ENCODE data around the gene SPDYC.

Gene SPDYC

GRCh38 chr11:65209711-65210360 is 39.8 kb downstream of the SPDYC start:
- Histone ChIP-seq H3K27ac (ENCODE audit: low read depth, low read length) (no peak overlapping the region), H3K4me1 (ENCODE audit: control insufficient read depth, insufficient read depth, low read length) (peaks cover 30% of the 10 kb centered on the region), H3K4me3 (ENCODE audit: low read depth, low read length) (no peak overlapping the region), H3K9ac (ENCODE audit: low read length) (no peak overlapping the region), H3K36me3 (ENCODE audit: control insufficient read depth, insufficient read depth, low read length) (peaks cover 68% of the 10 kb centered on the region), H3K9me3 (ENCODE audit: control insufficient read depth, insufficient read depth, low read depth, low read length) (no peaks in the 10 kb centered on the region), H3K27me3 (ENCODE audit: control insufficient read depth, insufficient read depth, low read length) (no peaks in the 10 kb centered on the region)

GRCh38 chr11:65210361-65210731 is 40.3 kb downstream of the SPDYC start:
- Histone ChIP-seq H3K4me1 (ENCODE audit: control insufficient read depth, insufficient read depth, low read length) (peaks cover 27% of the 10 kb centered on the region), H3K4me3 (ENCODE audit: low read depth, low read length) (no peak overlapping the region), H3K9ac (ENCODE audit: low read length) (no peak overlapping the region), H3K27me3 (ENCODE audit: control insufficient read depth, insufficient read depth, low read length) (no peaks in the 10 kb centered on the region), H3K36me3 (ENCODE audit: control insufficient read depth, insufficient read depth, low read length) (peaks cover 63% of the 10 kb centered on the region), H3K27ac (ENCODE audit: low read depth, low read length) (no peak overlapping the region), H3K9me3 (ENCODE audit: control insufficient read depth, insufficient read depth, low read depth, low read length) (no peaks in the 10 kb centered on the region)

- Histone ChIP-seq H3K4me3 (ENCODE audit: low read depth, low read length) (no peak overlapping the region), H3K9ac (ENCODE audit: low read length) (no peak overlapping the region), H3K9me3 (ENCODE audit: control insufficient read depth, insufficient read depth, low read depth, low read length) (no peaks in the 10 kb centered on the region), H3K36me3 (ENCODE audit: control insufficient read depth, insufficient read depth, low read length) (peaks cover 59% of the 10 kb centered on the region), H3K27me3 (ENCODE audit: control insufficient read depth, insufficient read depth, low read length) (no peaks in the 10 kb centered on the region), H3K4me1 (ENCODE audit: control insufficient read depth, insufficient read depth, low read length) (peaks cover 30% of the 10 kb centered on the region), H3K27ac (ENCODE audit: low read depth, low read length) (no peak overlapping the region)
These were observed 40.7 kb downstream of the SPDYC start for GRCh38 chr11:65210748-65211147.

DNA sequence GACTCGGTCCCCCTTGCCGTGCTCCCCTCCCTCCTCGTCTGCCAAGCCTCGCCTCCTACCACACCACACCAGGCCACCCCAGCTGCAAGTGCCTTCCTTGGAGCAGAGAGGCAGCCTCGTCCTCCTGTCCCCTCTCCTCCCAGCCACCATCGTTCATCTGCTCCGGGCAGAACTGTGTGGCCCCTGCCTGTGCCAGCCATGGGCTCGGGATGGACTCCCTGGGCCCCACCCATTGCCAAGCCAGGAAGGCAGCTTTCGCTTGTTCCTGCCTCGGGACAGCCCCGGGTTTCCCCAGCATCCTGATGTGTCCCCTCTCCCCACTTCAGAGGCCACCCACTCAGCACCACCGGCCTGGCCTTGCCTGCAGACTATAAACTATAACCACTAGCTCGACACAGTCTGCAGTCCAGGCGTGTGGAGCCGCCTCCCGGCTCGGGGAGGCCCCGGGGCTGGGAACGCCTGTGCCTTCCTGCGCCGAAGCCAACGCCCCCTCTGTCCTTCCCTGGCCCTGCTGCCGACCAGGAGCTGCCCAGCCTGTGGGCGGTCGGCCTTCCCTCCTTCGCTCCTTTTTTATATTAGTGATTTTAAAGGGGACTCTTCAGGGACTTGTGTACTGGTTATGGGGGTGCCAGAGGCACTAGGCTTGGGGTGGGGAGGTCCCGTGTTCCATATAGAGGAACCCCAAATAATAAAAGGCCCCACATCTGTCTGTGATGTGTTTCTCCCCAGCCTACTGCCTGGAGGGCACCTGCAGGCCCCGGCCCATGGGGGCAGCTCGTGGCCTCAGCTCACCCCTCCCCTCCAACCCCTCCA is 41.5 kb downstream of the SPDYC start:
- no peaks in the 10 kb centered on the region for H3K9me3 ChIP-seq (ENCODE audit: control insufficient read depth, insufficient read depth, low read depth, low read length)
- H3K9ac ChIP-seq (ENCODE audit: low read length) = no peak overlapping the region
- peaks cover 51% of the 10 kb centered on the region for H3K36me3 ChIP-seq (ENCODE audit: control insufficient read depth, insufficient read depth, low read length)
- H3K4me3 ChIP-seq (ENCODE audit: low read depth, low read length) = no peak overlapping the region
- 0 out of 2 replicates have a peak overlapping the region, but pooled peaks have one; percentile 25 for H3K27ac ChIP-seq (ENCODE audit: low read depth, low read length)
- H3K27me3 ChIP-seq (ENCODE audit: control insufficient read depth, insufficient read depth, low read length) = no peaks in the 10 kb centered on the region
- H3K4me1 ChIP-seq (ENCODE audit: control insufficient read depth, insufficient read depth, low read length) = peaks cover 30% of the 10 kb centered on the region

DNA sequence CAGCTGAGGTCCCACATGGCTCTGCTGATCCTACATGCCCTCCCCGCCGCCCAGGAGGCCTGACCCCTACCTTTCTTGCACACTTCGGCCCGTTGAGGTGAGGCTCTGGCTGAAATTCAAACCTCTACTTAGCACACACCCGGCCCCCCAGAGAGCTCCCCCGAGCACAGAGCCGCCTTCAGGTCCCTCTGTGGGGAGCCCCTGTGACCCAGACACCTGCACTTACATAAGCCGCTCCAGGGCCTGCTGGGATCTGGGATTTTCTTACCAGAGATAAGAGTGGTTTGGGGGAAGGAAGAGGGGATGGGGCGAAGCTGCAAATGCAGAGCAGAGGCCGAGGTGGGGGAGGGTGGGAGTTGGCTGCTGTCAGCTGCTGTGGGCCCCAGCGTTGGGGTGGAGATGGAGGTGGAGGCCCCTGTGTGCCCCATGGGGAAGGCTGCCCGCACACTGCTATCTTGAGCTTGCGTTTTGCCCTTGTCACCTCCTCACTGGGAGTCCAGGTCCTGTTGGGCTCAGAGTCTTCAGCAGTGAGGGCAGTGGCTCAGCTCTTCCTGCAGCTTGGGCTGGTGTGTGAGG is 42.3 kb downstream of the SPDYC start:
- 0 out of 2 replicates have a peak overlapping the region, but pooled peaks have one; percentile 25 for H3K27ac ChIP-seq (ENCODE audit: low read depth, low read length)
- no peak overlapping the region for H3K4me3 ChIP-seq (ENCODE audit: low read depth, low read length)
- H3K4me1 ChIP-seq (ENCODE audit: control insufficient read depth, insufficient read depth, low read length) = peaks cover 30% of the 10 kb centered on the region
- no peaks in the 10 kb centered on the region for H3K27me3 ChIP-seq (ENCODE audit: control insufficient read depth, insufficient read depth, low read length)
- peaks cover 46% of the 10 kb centered on the region for H3K36me3 ChIP-seq (ENCODE audit: control insufficient read depth, insufficient read depth, low read length)
- no peak overlapping the region for H3K9ac ChIP-seq (ENCODE audit: low read length)
- H3K9me3 ChIP-seq (ENCODE audit: control insufficient read depth, insufficient read depth, low read depth, low read length) = no peaks in the 10 kb centered on the region

- Histone ChIP-seq H3K9me3 (ENCODE audit: control insufficient read depth, insufficient read depth, low read depth, low read length) (no peaks in the 10 kb centered on the region), H3K4me1 (ENCODE audit: control insufficient read depth, insufficient read depth, low read length) (peaks cover 30% of the 10 kb centered on the region), H3K9ac (ENCODE audit: low read length) (peak overlapping the region; percentile 21), H3K36me3 (ENCODE audit: control insufficient read depth, insufficient read depth, low read length) (peaks cover 37% of the 10 kb centered on the region), H3K27ac (ENCODE audit: low read depth, low read length) (peak overlapping the region; percentile 56), H3K4me3 (ENCODE audit: low read depth, low read length) (no peak overlapping the region), H3K27me3 (ENCODE audit: control insufficient read depth, insufficient read depth, low read length) (no peaks in the 10 kb centered on the region)
These were observed 43.5 kb downstream of the SPDYC start for GRCh38 chr11:65213322-65214211.

DNA sequence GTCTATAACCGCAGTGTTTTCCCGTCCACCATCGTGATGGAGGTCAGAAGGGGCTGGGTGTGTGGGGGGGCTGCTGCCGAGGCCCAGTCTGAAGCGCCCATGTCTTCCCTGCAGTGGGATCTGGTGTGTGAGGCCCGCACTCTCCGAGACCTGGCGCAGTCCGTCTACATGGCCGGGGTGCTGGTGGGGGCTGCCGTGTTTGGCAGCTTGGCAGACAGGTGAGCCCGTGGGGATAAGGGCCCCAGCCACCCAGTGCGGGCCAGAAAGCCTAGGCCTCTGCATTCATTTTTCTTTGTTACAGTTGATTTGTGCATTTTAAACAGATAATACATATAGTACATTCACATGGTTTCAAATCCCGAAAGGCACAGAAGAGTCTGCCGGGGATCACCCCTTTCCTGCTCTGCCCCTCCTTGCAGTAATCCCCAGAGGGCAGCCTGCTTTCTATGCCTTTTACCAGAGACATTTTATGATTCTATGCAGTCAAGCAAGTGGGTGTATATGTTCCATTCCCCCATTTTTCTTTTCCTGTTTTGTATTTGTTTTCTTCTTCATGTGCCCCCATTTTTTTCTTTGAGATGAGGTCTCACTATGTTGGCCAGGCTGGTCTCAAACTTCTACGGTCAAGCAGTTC is 44.3 kb downstream of the SPDYC start:
- no peaks in the 10 kb centered on the region for H3K27me3 ChIP-seq (ENCODE audit: control insufficient read depth, insufficient read depth, low read length)
- H3K27ac ChIP-seq (ENCODE audit: low read depth, low read length) = peak overlapping the region; percentile 56
- H3K9me3 ChIP-seq (ENCODE audit: control insufficient read depth, insufficient read depth, low read depth, low read length) = no peaks in the 10 kb centered on the region
- H3K4me1 ChIP-seq (ENCODE audit: control insufficient read depth, insufficient read depth, low read length) = peaks cover 30% of the 10 kb centered on the region
- H3K9ac ChIP-seq (ENCODE audit: low read length) = no peak overlapping the region
- H3K4me3 ChIP-seq (ENCODE audit: low read depth, low read length) = no peak overlapping the region
- H3K36me3 ChIP-seq (ENCODE audit: control insufficient read depth, insufficient read depth, low read length) = peaks cover 30% of the 10 kb centered on the region

- peaks cover 30% of the 10 kb centered on the region for H3K4me1 ChIP-seq (ENCODE audit: control insufficient read depth, insufficient read depth, low read length)
- no peak overlapping the region for H3K4me3 ChIP-seq (ENCODE audit: low read depth, low read length)
- no peak overlapping the region for H3K27ac ChIP-seq (ENCODE audit: low read depth, low read length)
- peaks cover 17% of the 10 kb centered on the region for H3K36me3 ChIP-seq (ENCODE audit: control insufficient read depth, insufficient read depth, low read length)
- H3K9ac ChIP-seq (ENCODE audit: low read length) = no peak overlapping the region
- no peaks in the 10 kb centered on the region for H3K9me3 ChIP-seq (ENCODE audit: control insufficient read depth, insufficient read depth, low read depth, low read length)
- H3K27me3 ChIP-seq (ENCODE audit: control insufficient read depth, insufficient read depth, low read length) = no peaks in the 10 kb centered on the region
These were observed 45.5 kb downstream of the SPDYC start for GRCh38 chr11:65215441-65216076.

DNA sequence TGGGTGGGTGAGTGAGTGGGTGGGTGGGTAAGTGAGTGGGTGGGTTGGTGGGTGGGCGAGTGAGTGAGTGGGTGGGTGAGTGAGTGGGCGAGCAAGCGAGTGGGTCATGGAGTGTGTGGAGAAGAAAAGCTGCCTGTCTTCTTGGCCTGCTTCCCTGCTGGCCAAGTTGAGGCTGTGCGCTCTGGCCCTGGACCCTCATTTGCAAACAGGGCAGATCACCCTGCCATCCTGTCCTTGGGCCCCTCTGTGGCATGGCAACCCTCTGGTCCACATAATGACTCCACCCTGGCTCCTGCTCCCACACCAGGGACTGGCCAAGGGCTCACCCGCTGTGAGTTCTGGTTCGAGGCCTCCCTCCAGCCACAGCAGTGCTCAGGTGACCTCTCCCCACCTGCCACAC is 46.8 kb downstream of the SPDYC start:
- Histone ChIP-seq H3K4me3 (ENCODE audit: low read depth, low read length) (no peak overlapping the region), H3K9me3 (ENCODE audit: control insufficient read depth, insufficient read depth, low read depth, low read length) (no peaks in the 10 kb centered on the region), H3K4me1 (ENCODE audit: control insufficient read depth, insufficient read depth, low read length) (peaks cover 28% of the 10 kb centered on the region), H3K27ac (ENCODE audit: low read depth, low read length) (no peak overlapping the region), H3K36me3 (ENCODE audit: control insufficient read depth, insufficient read depth, low read length) (peaks cover 5% of the 10 kb centered on the region; the same call in 1 of the 2 replicates), H3K9ac (ENCODE audit: low read length) (no peak overlapping the region), H3K27me3 (ENCODE audit: control insufficient read depth, insufficient read depth, low read length) (no peaks in the 10 kb centered on the region)
